ENCODE results near the gene LRRC45.

Gene LRRC45

DNA sequence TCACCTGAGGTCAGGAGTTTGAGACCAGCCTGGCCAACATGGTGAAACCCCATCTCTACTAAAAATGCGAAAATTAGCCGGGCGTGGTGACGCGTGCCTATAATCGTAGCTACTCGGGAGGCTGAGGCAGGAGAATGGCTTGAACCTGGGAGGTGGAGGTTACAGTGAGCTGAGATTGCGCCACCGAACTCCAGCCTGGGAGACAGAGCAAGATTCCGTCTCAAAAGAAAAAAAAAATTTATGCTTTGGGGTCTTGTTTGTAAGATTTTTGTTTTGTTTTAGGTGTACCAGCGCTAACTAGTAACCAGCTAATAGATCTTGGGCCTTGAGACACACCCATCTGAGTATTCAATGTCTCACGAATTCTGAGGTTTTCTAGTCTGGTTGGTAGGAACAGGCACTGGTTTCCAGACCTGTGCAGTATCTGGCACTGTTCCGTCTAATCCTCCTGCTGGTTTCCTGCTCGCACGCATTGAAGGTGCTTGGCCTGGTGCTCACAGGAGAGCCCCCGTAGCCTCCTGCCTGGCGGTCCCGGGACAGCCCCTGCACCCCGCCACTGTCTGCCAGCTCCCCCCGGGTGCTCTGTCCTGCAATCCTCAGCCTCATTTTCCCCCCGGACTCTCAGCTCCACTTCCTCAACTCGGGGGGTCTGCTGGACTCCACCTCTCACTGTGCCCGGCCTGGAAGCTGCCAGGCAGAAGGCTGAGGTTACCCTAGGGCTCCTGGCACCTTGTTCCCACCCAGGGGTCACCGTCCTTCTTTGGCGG is 53.1 kb downstream of the LRRC45 start:
- H3K27ac ChIP-seq (ENCODE audit: low read depth, low read length): no peak overlapping the region
- H3K4me2 ChIP-seq (ENCODE audit: low read depth, low read length, poor library complexity, severe bottlenecking): no peak overlapping the region
- TF ChIP-seq EZH2phosphoT487 (conservative IDR thresholded peaks at IDR 0.05; ENCODE audit: low read length): no peak
- TF ChIP-seq, protein P1, sequence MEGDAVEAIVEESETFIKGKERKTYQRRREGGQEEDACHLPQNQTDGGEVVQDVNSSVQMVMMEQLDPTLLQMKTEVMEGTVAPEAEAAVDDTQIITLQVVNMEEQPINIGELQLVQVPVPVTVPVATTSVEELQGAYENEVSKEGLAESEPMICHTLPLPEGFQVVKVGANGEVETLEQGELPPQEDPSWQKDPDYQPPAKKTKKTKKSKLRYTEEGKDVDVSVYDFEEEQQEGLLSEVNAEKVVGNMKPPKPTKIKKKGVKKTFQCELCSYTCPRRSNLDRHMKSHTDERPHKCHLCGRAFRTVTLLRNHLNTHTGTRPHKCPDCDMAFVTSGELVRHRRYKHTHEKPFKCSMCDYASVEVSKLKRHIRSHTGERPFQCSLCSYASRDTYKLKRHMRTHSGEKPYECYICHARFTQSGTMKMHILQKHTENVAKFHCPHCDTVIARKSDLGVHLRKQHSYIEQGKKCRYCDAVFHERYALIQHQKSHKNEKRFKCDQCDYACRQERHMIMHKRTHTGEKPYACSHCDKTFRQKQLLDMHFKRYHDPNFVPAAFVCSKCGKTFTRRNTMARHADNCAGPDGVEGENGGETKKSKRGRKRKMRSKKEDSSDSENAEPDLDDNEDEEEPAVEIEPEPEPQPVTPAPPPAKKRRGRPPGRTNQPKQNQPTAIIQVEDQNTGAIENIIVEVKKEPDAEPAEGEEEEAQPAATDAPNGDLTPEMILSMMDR (IDR thresholded peaks at IDR 0.05; ENCODE audit: insufficient read depth, low read length, poor library complexity, severe bottlenecking): no peak
- H3K36me3 ChIP-seq (ENCODE audit: low read length): no peaks in the 10 kb centered on the region
- H3K27me3 ChIP-seq (ENCODE audit: low read length): no peaks in the 10 kb centered on the region
- H3K9me2 ChIP-seq (replicated peaks; ENCODE audit: insufficient read depth, low read length): no peaks in the 10 kb centered on the region
- no peak overlapping the region for H2AFZ ChIP-seq (ENCODE audit: low read depth, low read length, severe bottlenecking)
- H3K9me3 ChIP-seq (ENCODE audit: insufficient read depth, low read length): no peaks in the 10 kb centered on the region
- H4K20me1 ChIP-seq (ENCODE audit: low read depth, low read length): no peaks in the 10 kb centered on the region
- no peaks in the 10 kb centered on the region for H3K79me2 ChIP-seq (ENCODE audit: insufficient read depth, low read length)
- no peak overlapping the region for H3K4me3 ChIP-seq (ENCODE audit: insufficient read depth, low read length, poor library complexity, severe bottlenecking)
- peaks cover 9% of the 10 kb centered on the region; the same call in 1 of the 2 replicates for H3F3A ChIP-seq (ENCODE audit: insufficient read depth)
- no peak overlapping the region for H3K9ac ChIP-seq (ENCODE audit: low read length)

DNA sequence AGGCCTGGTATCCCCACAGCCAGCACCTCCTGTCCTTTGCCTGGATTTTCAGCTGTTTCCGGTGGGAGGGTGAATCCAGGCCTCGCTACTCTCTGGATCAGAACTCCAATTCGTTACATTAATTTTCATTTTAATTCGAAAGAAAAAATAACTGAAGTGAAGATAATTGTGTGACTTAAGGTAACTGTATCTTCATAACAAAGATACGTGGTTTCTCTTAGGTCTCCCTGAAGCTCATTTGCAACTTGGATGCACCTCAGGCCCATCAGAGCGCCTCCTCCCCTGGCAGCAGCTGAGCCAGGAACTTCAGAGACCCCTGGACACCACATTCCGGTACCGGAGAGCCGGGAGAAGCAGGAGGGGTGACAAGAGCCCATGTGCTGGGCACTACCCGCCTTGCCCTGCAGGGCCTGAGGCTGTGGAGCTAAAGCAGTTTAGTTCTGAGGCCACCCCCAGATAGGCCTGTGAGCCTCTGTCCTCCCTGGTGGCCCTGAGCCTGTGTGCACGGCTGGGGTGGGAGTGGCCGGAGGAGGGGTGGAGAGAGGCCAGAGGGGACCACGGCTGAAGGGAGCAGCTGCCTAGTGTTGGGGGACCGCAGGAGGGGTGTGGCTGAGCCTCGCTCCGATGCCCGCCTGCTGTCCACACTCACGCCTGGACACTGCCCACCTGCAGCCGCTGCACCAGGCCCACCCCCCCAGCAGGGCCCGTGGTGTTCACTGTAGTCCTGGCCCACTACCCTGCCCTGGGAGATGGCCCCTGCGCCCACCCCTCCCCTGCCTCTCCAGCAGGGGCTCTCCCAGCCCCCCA is 53.9 kb downstream of the LRRC45 start:
- Histone ChIP-seq H2AFZ (ENCODE audit: low read depth, low read length, severe bottlenecking) (no peak overlapping the region), H3K36me3 (ENCODE audit: low read length) (no peaks in the 10 kb centered on the region), H4K20me1 (ENCODE audit: low read depth, low read length) (no peaks in the 10 kb centered on the region), H3F3A (ENCODE audit: insufficient read depth) (peaks cover 9% of the 10 kb centered on the region; the same call in 1 of the 2 replicates), H3K79me2 (ENCODE audit: insufficient read depth, low read length) (no peaks in the 10 kb centered on the region), H3K4me3 (ENCODE audit: insufficient read depth, low read length, poor library complexity, severe bottlenecking) (no peak overlapping the region), H3K9me3 (ENCODE audit: insufficient read depth, low read length) (no peaks in the 10 kb centered on the region), H3K27ac (ENCODE audit: low read depth, low read length) (no peak overlapping the region), H3K27me3 (ENCODE audit: low read length) (no peaks in the 10 kb centered on the region), H3K9ac (ENCODE audit: low read length) (no peak overlapping the region), H3K9me2 (replicated peaks; ENCODE audit: insufficient read depth, low read length) (no peaks in the 10 kb centered on the region), H3K4me2 (ENCODE audit: low read depth, low read length, poor library complexity, severe bottlenecking) (no peak overlapping the region)
- no peak for TF ChIP-seq EZH2phosphoT487 (conservative IDR thresholded peaks at IDR 0.05; ENCODE audit: low read length)
- TF ChIP-seq, protein P1 (IDR thresholded peaks at IDR 0.05; ENCODE audit: insufficient read depth, low read length, poor library complexity, severe bottlenecking): no peak

DNA sequence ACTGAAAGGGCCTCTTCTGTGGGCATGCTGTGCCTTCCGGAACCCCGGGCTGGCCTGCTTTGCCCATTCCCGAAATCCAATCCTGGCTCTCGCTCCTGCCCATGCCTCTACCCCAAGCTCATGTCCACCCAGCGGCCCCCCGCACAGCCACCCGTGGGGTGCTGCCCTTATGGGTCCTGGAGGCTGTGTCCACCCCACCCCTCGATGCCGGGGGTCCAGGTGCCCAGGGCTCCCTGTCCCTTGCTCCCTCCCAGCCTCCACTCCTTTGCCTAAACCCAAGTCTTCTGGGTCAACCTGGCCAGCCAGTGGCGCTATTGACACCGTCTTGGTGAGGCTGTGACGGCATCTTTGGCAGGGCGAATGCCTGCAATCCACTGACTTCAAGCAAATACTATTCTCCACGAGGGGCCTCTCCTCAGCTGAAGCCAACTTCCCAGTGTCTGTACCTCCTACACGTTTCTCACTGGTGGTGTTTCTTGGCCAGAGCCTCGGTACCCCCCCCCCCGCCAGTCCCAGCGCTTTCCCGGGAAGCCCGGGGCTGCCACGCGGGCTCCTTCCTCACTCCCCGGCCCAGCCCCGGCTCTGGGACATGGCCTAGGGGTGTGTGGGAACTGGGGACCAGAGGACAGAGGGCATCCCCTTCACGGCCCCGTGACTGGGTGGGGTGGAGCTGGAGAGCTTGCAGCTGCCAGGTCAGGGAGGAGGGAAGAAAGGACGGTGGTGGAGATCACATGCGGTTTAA is 54.7 kb downstream of the LRRC45 start:
- Histone ChIP-seq H3K36me3 (ENCODE audit: low read length) (no peaks in the 10 kb centered on the region), H4K20me1 (ENCODE audit: low read depth, low read length) (no peaks in the 10 kb centered on the region), H3K9me2 (replicated peaks; ENCODE audit: insufficient read depth, low read length) (no peaks in the 10 kb centered on the region)

More for the DNA sequence above, 54.7 kb downstream of the LRRC45 start:
- Histone ChIP-seq H3K79me2 (ENCODE audit: insufficient read depth, low read length) (no peaks in the 10 kb centered on the region), H3K4me2 (ENCODE audit: low read depth, low read length, poor library complexity, severe bottlenecking) (no peak overlapping the region), H3K9me3 (ENCODE audit: insufficient read depth, low read length) (no peaks in the 10 kb centered on the region), H2AFZ (ENCODE audit: low read depth, low read length, severe bottlenecking) (no peak overlapping the region), H3K9ac (ENCODE audit: low read length) (no peak overlapping the region), H3K27me3 (ENCODE audit: low read length) (no peaks in the 10 kb centered on the region), H3K4me3 (ENCODE audit: insufficient read depth, low read length, poor library complexity, severe bottlenecking) (no peak overlapping the region), H3K27ac (ENCODE audit: low read depth, low read length) (no peak overlapping the region), H3F3A (ENCODE audit: insufficient read depth) (peaks cover 9% of the 10 kb centered on the region; the same call in 1 of the 2 replicates)
- TF ChIP-seq, protein P1 (IDR thresholded peaks at IDR 0.05; ENCODE audit: insufficient read depth, low read length, poor library complexity, severe bottlenecking): no peak
- no peak for TF ChIP-seq EZH2phosphoT487 (conservative IDR thresholded peaks at IDR 0.05; ENCODE audit: low read length)
